H1 (cell line): Measurements from ENCODE around the gene HAVCR1.

Experiments
- BACH1 ChIP-seq: IDR thresholded peaks from 2 replicates; pipeline ENCODE4 v1.6.1; 2012; ENCODE audit warnings: low read length, improper control_type of control experiment
- CHD2 ChIP-seq: IDR thresholded peaks from 2 replicates; pipeline ENCODE4 v1.6.1; 2012; ENCODE audit warnings: low read length, improper control_type of control experiment
- EZH2 ChIP-seq: fragments of 200-600 bp; sonication (generic); IDR thresholded peaks from 2 replicates; pipeline ENCODE4 v1.7.1; 2012; ENCODE audit warnings: low read depth, mild to moderate bottlenecking, moderate library complexity, low read length, inconsistent platforms; ENCODE audit not compliant: severe bottlenecking
- POLR2AphosphoS5 ChIP-seq: IDR thresholded peaks from 2 replicates; pipeline ENCODE4 v1.6.1; 2011; ENCODE audit warnings: low read depth, low read length
- RFX5 ChIP-seq: IDR thresholded peaks from 2 replicates; pipeline ENCODE4 v1.6.1; 2011; ENCODE audit warnings: low read depth, low read length, improper control_type of control experiment, borderline replicate concordance
- SIN3A ChIP-seq, 2 experiments: IDR thresholded peaks in 1 of 2; conservative IDR thresholded peaks in 1 of 2; 2 replicates each; pipeline ENCODE4 v1.6.1; 2011 to 2012; ENCODE audit warnings: low read length in 2 of 2, improper control_type of control experiment in 1 of 2, low read depth in 1 of 2, mild to moderate bottlenecking in 1 of 2
- SIRT6 ChIP-seq: IDR thresholded peaks from one replicate; pipeline ENCODE4 v1.7.1; 2012; ENCODE audit warnings: low read length, inconsistent platforms
- SUZ12 ChIP-seq: fragments of 200-600 bp; sonication (generic); IDR thresholded peaks from 2 replicates; pipeline ENCODE4 v1.6.1; 2012; ENCODE audit warnings: mild to moderate bottlenecking, inconsistent platforms, low read length, moderate library complexity, mixed read lengths
- TAF7 ChIP-seq: optimal IDR thresholded peaks from 2 replicates; pipeline ENCODE3; 2011; ENCODE audit warnings: low read depth, mild to moderate bottlenecking, inconsistent platforms, low read length, moderate library complexity, borderline replicate concordance
- TEAD4 ChIP-seq: IDR thresholded peaks from 2 replicates; pipeline ENCODE4 v1.6.1; 2012; ENCODE audit warnings: low read depth, low read length, inconsistent platforms, mixed read lengths
- ZNF274 ChIP-seq: IDR thresholded peaks from 2 replicates; pipeline ENCODE4 v1.7.0; 2012; ENCODE audit warnings: low read length, borderline replicate concordance; ENCODE audit errors: extremely low read depth
- TF ChIP-seq, protein P1 (sequence below), 3 experiments: IDR thresholded peaks; 1 replicate in 2 of 3; 2 replicates in 1 of 3; pipeline versions ENCODE4 v1.5.1 to v1.6.1; 2011; ENCODE audit warnings: low read length in 3 of 3, mild to moderate bottlenecking in 3 of 3, inconsistent platforms in 2 of 3, low read depth in 1 of 3, moderate library complexity in 1 of 3; ENCODE audit not compliant: insufficient read depth in 1 of 3; ENCODE audit errors: control extremely low read depth in 1 of 3

DNA sequence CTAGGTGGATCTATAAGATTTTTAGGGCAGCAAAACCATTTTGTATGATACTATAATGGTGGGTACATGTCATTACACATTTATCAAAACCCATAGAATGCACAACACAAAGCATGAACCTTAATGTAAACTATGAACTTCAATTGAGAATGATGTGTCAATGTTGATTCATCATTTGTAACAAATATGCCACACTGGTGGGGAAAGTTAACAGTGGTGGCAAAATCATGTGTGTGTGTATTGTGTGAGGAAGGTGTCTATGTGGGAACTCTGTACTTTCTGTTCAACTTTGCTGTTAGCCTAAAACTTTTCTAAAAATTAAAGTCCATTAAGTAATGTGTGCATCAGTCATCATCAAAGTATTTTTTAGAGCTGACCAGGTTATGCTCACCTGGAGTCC, 38.9 kb downstream of the HAVCR1 start:
- TF ChIP-seq, protein P1, sequence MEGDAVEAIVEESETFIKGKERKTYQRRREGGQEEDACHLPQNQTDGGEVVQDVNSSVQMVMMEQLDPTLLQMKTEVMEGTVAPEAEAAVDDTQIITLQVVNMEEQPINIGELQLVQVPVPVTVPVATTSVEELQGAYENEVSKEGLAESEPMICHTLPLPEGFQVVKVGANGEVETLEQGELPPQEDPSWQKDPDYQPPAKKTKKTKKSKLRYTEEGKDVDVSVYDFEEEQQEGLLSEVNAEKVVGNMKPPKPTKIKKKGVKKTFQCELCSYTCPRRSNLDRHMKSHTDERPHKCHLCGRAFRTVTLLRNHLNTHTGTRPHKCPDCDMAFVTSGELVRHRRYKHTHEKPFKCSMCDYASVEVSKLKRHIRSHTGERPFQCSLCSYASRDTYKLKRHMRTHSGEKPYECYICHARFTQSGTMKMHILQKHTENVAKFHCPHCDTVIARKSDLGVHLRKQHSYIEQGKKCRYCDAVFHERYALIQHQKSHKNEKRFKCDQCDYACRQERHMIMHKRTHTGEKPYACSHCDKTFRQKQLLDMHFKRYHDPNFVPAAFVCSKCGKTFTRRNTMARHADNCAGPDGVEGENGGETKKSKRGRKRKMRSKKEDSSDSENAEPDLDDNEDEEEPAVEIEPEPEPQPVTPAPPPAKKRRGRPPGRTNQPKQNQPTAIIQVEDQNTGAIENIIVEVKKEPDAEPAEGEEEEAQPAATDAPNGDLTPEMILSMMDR (IDR thresholded peaks at IDR 0.05; ENCODE audit: control extremely low read depth in 1 of 3, insufficient read depth in 1 of 3, low read depth in 1 of 3, low read length in 3 of 3): no peak
- no peak for TF ChIP-seq BACH1
- no peak for TF ChIP-seq POLR2AphosphoS5
- no peak for TF ChIP-seq CHD2
- no peak for TF ChIP-seq SIN3A (conservative IDR thresholded peaks at IDR 0.05 in 1 of 2, IDR thresholded peaks at IDR 0.05 in 1 of 2; ENCODE audit: low read depth in 1 of 2, low read length in 2 of 2)
- no peak for TF ChIP-seq EZH2
- no peak for TF ChIP-seq TEAD4
- TF ChIP-seq TAF7: no peak
- no peak for TF ChIP-seq SUZ12
- no peak for TF ChIP-seq RFX5
- no peak for TF ChIP-seq ZNF274
- no peak for TF ChIP-seq SIRT6
